Loucy (cell line): Measurements from ENCODE around the gene VCAN.

ENCODE experiments used
- CTCF ChIP-seq: fragments of 200-600 bp; sonication (generic); conservative IDR thresholded peaks from 2 replicates; pipeline ENCODE4 v1.5.1; 2014; ENCODE audit warnings: mild to moderate bottlenecking, antibody characterized with exemption, low read length
- EZH2phosphoT487 ChIP-seq: fragments of 200-600 bp; IDR thresholded peaks from 2 replicates; pipeline ENCODE4 v1.6.1; 2018; ENCODE audit warnings: antibody characterized with exemption, mild to moderate bottlenecking, moderate library complexity, borderline replicate concordance

GRCh38 chr5:83562071-83562606 lies 90.6 kb downstream of the VCAN start:
- TF ChIP-seq CTCF = no peak
- TF ChIP-seq EZH2phosphoT487 = no peak
